DND-41 (cell line): ENCODE results near the gene DHH.
A peak's percentile ranks its signal among the peaks of the same experiment; 100 is the strongest.

Source experiments
- ATAC-seq: fragments of 200-7000 bp; cut with Tn5 transposase; 3 replicates; pipeline ENCODE4 v1.9.1; 2021; ENCODE audit warnings: low read depth; ENCODE audit not compliant: insufficient read depth
- DNase-seq: peaks from one replicate; pipeline ENCODE4 v3.0.0-alpha.2; 2020
- H2AFZ ChIP-seq: 2 replicates; pipeline ENCODE4 v1.6.0; 2012; ENCODE audit warnings: low read depth, low read length
- H3K27ac ChIP-seq: 2 replicates; pipeline ENCODE4 v1.5.1; 2012; ENCODE audit warnings: low read length, inconsistent platforms
- H3K27me3 ChIP-seq: fragments of 200-600 bp; sonication (generic); 2 replicates; pipeline ENCODE4 v1.6.0; 2012; ENCODE audit warnings: low read length, mild to moderate bottlenecking, inconsistent platforms; ENCODE audit not compliant: insufficient read depth, poor library complexity
- H3K36me3 ChIP-seq: 2 replicates; pipeline ENCODE4 v1.5.1; 2012; ENCODE audit warnings: low read length, inconsistent platforms; ENCODE audit not compliant: insufficient read depth
- H3K4me1 ChIP-seq: 2 replicates; pipeline ENCODE4 v1.5.1; 2012; ENCODE audit warnings: mild to moderate bottlenecking, low read length; ENCODE audit not compliant: insufficient read depth
- H3K4me2 ChIP-seq: 2 replicates; pipeline ENCODE4 v1.6.0; 2012; ENCODE audit warnings: mild to moderate bottlenecking, moderate library complexity, low read length, inconsistent platforms; ENCODE audit not compliant: insufficient read depth
- H3K4me3 ChIP-seq, 2 experiments: fragments of 200-600 bp in 1 of 2; shearing (Covaris generic) in 1 of 2; 2 replicates each; pipeline ENCODE4 v1.5.1; 2012 to 2016; ENCODE audit warnings: inconsistent platforms in 2 of 2, low read length in 2 of 2, mild to moderate bottlenecking in 2 of 2, low read depth in 1 of 2, moderate library complexity in 1 of 2
- H3K79me2 ChIP-seq: 2 replicates; pipeline ENCODE4 v1.6.0; 2012; ENCODE audit warnings: low read length, inconsistent platforms; ENCODE audit not compliant: insufficient read depth
- H3K9ac ChIP-seq: 2 replicates; pipeline ENCODE4 v1.6.0; 2012; ENCODE audit warnings: low read depth, mild to moderate bottlenecking, inconsistent platforms, low read length, moderate library complexity
- H3K9me3 ChIP-seq: 2 replicates; pipeline ENCODE4 v1.5.1; 2012; ENCODE audit warnings: low read length, moderate library complexity, mild to moderate bottlenecking, inconsistent platforms; ENCODE audit not compliant: insufficient read depth, severe bottlenecking
- H4K20me1 ChIP-seq: 2 replicates; pipeline ENCODE4 v1.6.0; 2012; ENCODE audit warnings: low read length; ENCODE audit not compliant: insufficient read depth
- CTCF ChIP-seq: IDR thresholded peaks from 2 replicates; pipeline ENCODE4 v1.5.1; 2012; ENCODE audit warnings: borderline replicate concordance, low read length, moderate library complexity, mild to moderate bottlenecking; ENCODE audit not compliant: poor library complexity, severe bottlenecking; ENCODE audit errors: extremely low read depth
- EZH2 ChIP-seq: IDR thresholded peaks from 3 replicates; pipeline ENCODE4 v1.6.1; 2012; ENCODE audit warnings: borderline replicate concordance, low read depth, mild to moderate bottlenecking, moderate library complexity, low read length, inconsistent platforms; ENCODE audit not compliant: severe bottlenecking

The DHH gene

GRCh38 chr12:49059299-49060171, 35.1 kb downstream of the DHH start:
- ATAC-seq = peak; percentile 6
- Histone ChIP-seq H3K36me3 (peaks cover 51% of the 10 kb centered on the region), H3K4me2 (peak overlapping the region; percentile 99), H3K79me2 (peaks cover 72% of the 10 kb centered on the region), H3K27me3 (no peaks in the 10 kb centered on the region), H4K20me1 (peaks cover 49% of the 10 kb centered on the region), H3K4me3 (peak overlapping the region; percentile 84 to 96; a peak in 3 of 4 replicates), H3K9ac (peak overlapping the region; percentile 99), H3K4me1 (peaks cover 62% of the 10 kb centered on the region), H2AFZ (peak overlapping the region; percentile 93), H3K27ac (peak overlapping the region; percentile 100), H3K9me3 (no peaks in the 10 kb centered on the region)
- TF ChIP-seq EZH2 = no peak
- no peak for TF ChIP-seq CTCF
- peak; percentile 39 for DNase-seq

- DNase-seq = no peak
- TF ChIP-seq CTCF (no peak), EZH2 (no peak)
- Histone ChIP-seq H4K20me1 (peaks cover 55% of the 10 kb centered on the region), H3K36me3 (peaks cover 55% of the 10 kb centered on the region), H3K79me2 (peaks cover 78% of the 10 kb centered on the region), H3K4me2 (peak overlapping the region; percentile 99), H3K4me3 (peak overlapping the region; percentile 84 to 96), H3K9ac (peak overlapping the region; percentile 99), H3K9me3 (no peaks in the 10 kb centered on the region), H3K4me1 (peaks cover 67% of the 10 kb centered on the region), H2AFZ (no peak overlapping the region), H3K27me3 (no peaks in the 10 kb centered on the region), H3K27ac (peak overlapping the region; percentile 100)
- ATAC-seq = no peak
These were observed 35.6 kb downstream of the DHH start for GRCh38 chr12:49059045-49059298.

DNA sequence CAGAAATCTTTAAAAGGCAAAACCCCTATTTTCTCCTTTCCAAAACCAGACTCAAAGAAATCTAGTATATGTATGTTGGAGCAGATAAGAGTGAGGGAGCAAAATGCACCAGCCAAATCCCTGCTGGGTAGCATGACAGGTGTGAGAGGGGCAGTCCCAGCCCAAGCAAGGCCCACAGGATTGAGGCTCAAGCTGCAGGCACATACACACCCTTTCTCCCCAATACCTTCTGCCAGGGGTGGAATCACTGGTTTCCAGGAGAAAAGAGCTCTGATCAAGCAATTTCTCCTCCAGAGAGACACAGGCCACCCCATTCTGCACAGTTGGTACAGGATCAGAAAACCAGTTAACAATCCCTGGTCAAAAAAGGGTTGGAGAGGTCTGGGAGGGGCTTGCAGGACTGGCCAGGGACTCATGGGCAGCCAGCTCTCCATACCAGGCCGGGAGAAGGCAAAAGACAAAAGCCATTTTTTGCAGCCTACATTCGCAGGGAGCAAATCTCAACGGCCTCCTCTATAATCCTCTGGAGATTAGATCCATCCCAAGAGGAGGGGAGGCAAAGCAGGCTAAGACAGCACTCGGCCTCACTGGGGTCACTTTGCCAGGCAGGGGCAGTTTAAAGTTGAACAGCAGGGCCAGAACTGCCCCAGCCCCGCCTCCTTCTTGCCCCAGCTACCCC, 36.1 kb downstream of the DHH start:
- ATAC-seq (no peak), DNase-seq (no peak)
- H3K4me1 ChIP-seq = peaks cover 64% of the 10 kb centered on the region
- no peaks in the 10 kb centered on the region for H3K9me3 ChIP-seq
- peaks cover 60% of the 10 kb centered on the region for H4K20me1 ChIP-seq
- peak overlapping the region; percentile 84 to 96 for H3K4me3 ChIP-seq
- peak overlapping the region; percentile 99 for H3K9ac ChIP-seq
- no peak for TF ChIP-seq CTCF
- no peak for TF ChIP-seq EZH2
- H3K27ac ChIP-seq = peak overlapping the region; percentile 100
- H3K36me3 ChIP-seq = peaks cover 60% of the 10 kb centered on the region
- no peak overlapping the region for H2AFZ ChIP-seq
- H3K79me2 ChIP-seq = peaks cover 82% of the 10 kb centered on the region
- H3K27me3 ChIP-seq = no peaks in the 10 kb centered on the region
- H3K4me2 ChIP-seq = peak overlapping the region; percentile 99
